Ascending aorta (tissue), 2 donors: ENCODE results near the gene P2RY8. TPM values are rescaled to one million over a fixed set of nuclear protein-coding genes. Genes with fewer than 3 reads are reported as not detected.
"Not testable (repeated sequence)": the region's sequence is repeated elsewhere in the genome, so short reads cannot be mapped to it uniquely, and the experiment has no call there.

Source experiments
- DNase-seq, 2 donors: peaks; one replicate each; pipeline ENCODE4 v3.0.0-alpha.2; 2019; ENCODE audit warnings: low spot score in 2 of 2
- H3K27ac ChIP-seq, 2 donors: fragments of 200-600 bp; sonication (generic); one replicate each; pipeline ENCODE4 v1.5.1; 2016 to 2017; ENCODE audit warnings: mild to moderate bottlenecking in 1 of 2
- H3K27me3 ChIP-seq: fragments of 200-600 bp; sonication (generic); one replicate; pipeline ENCODE4 v1.5.1; 2017
- H3K36me3 ChIP-seq, 2 donors: fragments of 200-600 bp; sonication (generic); one replicate each; pipeline ENCODE4 v1.5.1; 2016
- H3K4me1 ChIP-seq, 2 donors: fragments of 200-600 bp; sonication (generic); one replicate each; pipeline ENCODE4 v1.5.1; 2016 to 2017; ENCODE audit warnings: mild to moderate bottlenecking in 1 of 2
- H3K4me3 ChIP-seq, 2 donors: fragments of 200-600 bp; sonication (generic); one replicate each; pipeline ENCODE4 v1.5.1; 2016 to 2017; ENCODE audit warnings: mild to moderate bottlenecking in 1 of 2
- H3K9me3 ChIP-seq, 2 donors: fragments of 200-600 bp; sonication (generic); one replicate each; pipeline ENCODE4 v1.5.1; 2016
- CTCF ChIP-seq, 3 experiments: fragments of 200-600 bp in 2 of 3; fragments of 450-650 bp in 1 of 3; sonication (generic) in 2 of 3; IDR thresholded peaks; one replicate each; pipeline ENCODE4 v1.5.1; 2016 to 2019; ENCODE audit warnings: antibody characterized with exemption in 3 of 3, mild to moderate bottlenecking in 1 of 3, moderate library complexity in 1 of 3
- intact Hi-C: fragments of 100-400 bp; cut with DNase I; formaldehyde crosslinking; loops from one replicate; pipeline ENCODE4 v1.15.1; 2023
- total RNA-seq: library from RNA; depleted of rRNA; stranded (reverse); fragments of >200 nt; gene quantifications from one replicate; pipeline ENCODE4 v1.1.0, GENCODE V29; 2016

P2RY8 gene
- total RNA-seq, 1 donor from 2014 or later = 2.2 TPM

GRCh38 chrX:1545776-1546408, 8.9 kb upstream of the P2RY8 start:
- intact Hi-C loops = no loop called here

GRCh38 chrX:1542994-1543725, 6.2 kb upstream of the P2RY8 start:
- Histone ChIP-seq H3K9me3 (no peaks in the 10 kb centered on the region), H3K4me1 (no peaks in the 10 kb centered on the region), H3K36me3 (no peaks in the 10 kb centered on the region), H3K27me3 (no peaks in the 10 kb centered on the region), H3K4me3 (no peak overlapping the region), H3K27ac (no peak overlapping the region)
- intact Hi-C loops = no loop called here
- DNase-seq = peak in 1 of 2 donors; percentile 38
- no peak for TF ChIP-seq CTCF (IDR thresholded peaks at IDR 0.05)

More at GRCh38 chrX:1545776-1546408, 8.9 kb upstream of the P2RY8 start:
- Histone ChIP-seq H3K9me3 (no peaks in the 10 kb centered on the region), H3K36me3 (no peaks in the 10 kb centered on the region), H3K4me1 (no peaks in the 10 kb centered on the region), H3K27ac (no peak overlapping the region), H3K4me3 (no peak overlapping the region), H3K27me3 (no peaks in the 10 kb centered on the region)
- no peak for TF ChIP-seq CTCF (IDR thresholded peaks at IDR 0.05)
- no peak for DNase-seq

DNA sequence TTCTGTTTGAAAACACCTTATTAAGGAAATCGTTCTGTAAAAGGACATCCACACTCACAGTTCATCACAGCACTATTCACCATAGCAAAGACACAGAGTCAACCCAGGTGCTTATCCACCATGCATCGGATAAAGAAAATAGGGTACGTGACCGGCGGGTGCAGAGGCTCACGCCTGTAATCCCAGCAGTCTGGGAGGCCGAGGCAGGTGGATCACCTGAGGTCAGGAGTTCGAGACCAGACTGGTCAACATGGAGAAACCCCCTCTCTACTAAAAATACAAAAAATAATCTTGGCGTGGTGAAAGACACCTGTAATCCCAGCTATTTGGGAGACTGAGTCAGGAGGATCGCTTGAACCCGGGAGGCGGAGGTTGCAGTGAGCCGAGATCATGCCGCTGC, 2.2 kb upstream of the P2RY8 start:
- H3K27me3 ChIP-seq, H3K4me1 ChIP-seq, H3K4me3 ChIP-seq, H3K27ac ChIP-seq, H3K9me3 ChIP-seq, intact Hi-C loops, H3K36me3 ChIP-seq: not testable (repeated sequence)
- DNase-seq = peak in 1 of 2 donors; percentile 34

DNA sequence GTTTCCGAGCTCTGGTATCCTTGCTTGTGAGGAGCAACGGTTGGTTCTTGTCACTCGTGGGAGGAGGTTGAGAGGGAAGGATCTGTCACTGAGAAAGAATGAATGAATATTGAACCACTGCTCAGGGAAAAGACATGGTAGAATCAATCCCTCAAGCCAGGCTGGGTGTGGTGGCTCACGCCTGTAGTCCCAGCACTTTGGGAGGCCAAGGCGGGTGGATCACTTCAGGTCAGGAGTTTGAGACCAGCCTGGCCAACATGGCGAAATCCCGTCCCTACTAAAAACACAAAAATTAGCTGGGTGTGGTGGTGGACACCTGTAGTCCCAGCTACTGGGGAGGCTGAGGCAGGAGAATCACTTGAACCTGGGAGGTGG, 718 bp upstream of the P2RY8 start:
- H3K4me3 ChIP-seq, DNase-seq, H3K9me3 ChIP-seq, H3K4me1 ChIP-seq, H3K36me3 ChIP-seq, intact Hi-C loops, H3K27ac ChIP-seq, H3K27me3 ChIP-seq: not testable (repeated sequence)

DNA sequence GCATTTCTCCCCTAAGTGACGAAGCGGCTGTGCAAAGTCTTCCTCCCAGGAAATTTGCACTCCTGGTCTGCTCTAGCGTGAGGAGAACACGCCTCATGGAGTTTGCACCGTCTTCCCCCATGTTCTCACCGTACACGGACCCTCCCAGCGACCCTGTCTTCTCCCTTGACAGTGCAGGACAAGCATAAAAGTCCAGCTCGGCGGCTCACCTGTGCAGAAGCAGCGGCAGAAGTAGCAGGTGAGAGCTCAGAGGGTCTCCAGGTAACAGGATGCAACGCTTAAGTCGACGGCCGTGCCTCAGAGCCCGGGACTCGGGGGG, 314 bp downstream of the P2RY8 start:
- Histone ChIP-seq H3K4me1 (no peaks in the 10 kb centered on the region), H3K9me3 (no peaks in the 10 kb centered on the region), H3K27me3 (no peaks in the 10 kb centered on the region), H3K27ac (peak overlapping the region in 1 of 2 donors; percentile 20), H3K4me3 (peak overlapping the region; percentile 47 to 51), H3K36me3 (no peaks in the 10 kb centered on the region)
- peak in 1 of 2 donors; percentile 61 for DNase-seq
- intact Hi-C loops = no loop called here
- no peak for TF ChIP-seq CTCF (IDR thresholded peaks at IDR 0.05)

- Histone ChIP-seq H3K9me3 (no peaks in the 10 kb centered on the region), H3K27ac (no peak overlapping the region), H3K27me3 (no peaks in the 10 kb centered on the region), H3K4me3 (peak overlapping the region; percentile 47 to 51), H3K36me3 (no peaks in the 10 kb centered on the region), H3K4me1 (no peaks in the 10 kb centered on the region)
- intact Hi-C loops = no loop called here
- peak in 1 of 2 donors; percentile 65 for DNase-seq
- TF ChIP-seq CTCF (IDR thresholded peaks at IDR 0.05) = no peak
Measured at GRCh38 chrX:1535241-1536041, 1.5 kb downstream of the P2RY8 start.
